ENCODE measurements around the gene ARL4A.

GRCh38 chr7:12643001-12643643, 44.3 kb upstream of the ARL4A start:
- TF ChIP-seq ATF3 (CRISPR knock-in tag; IDR thresholded peaks at IDR 0.05) (no peak), ZSCAN30 (CRISPR knock-in tag; IDR thresholded peaks at IDR 0.05) (no peak), CTCF (CRISPR knock-in tag; IDR thresholded peaks at IDR 0.05) (no peak)

Measured in HepG2 (cell line).